PC-3 (cell line): Measurements from ENCODE around the gene PKP2. TPM values are rescaled to one million over a fixed set of nuclear protein-coding genes. Genes with fewer than 3 reads are reported as not detected.

Experiments used
- ATAC-seq: fragments of 200-7000 bp; cut with Tn5 transposase; 2 replicates; pipeline ENCODE4 v1.9.1; 2020; ENCODE audit warnings: mild to moderate bottlenecking, moderate library complexity
- BruUV-seq: library from RNA; stranded (reverse); fragments of 400-500 nt; replicated peaks from 2 replicates; lab custom pipeline; 2021; lab: Mats Ljungman, UMichigan
- CTCF ChIA-PET: fragments of 300-600 bp; sonication (Branson Sonifier 250); formaldehyde crosslinking; loops from one replicate; lab custom pipeline; 2022; ENCODE audit warnings: antibody characterized with exemption; lab: Charles Lee
- POLR2A ChIA-PET: fragments of 300-600 bp; sonication (Branson Sonifier 250); formaldehyde crosslinking; loops from one replicate; lab custom pipeline; 2022; ENCODE audit warnings: antibody characterized with exemption; ENCODE audit not compliant: unreplicated experiment; lab: Charles Lee
- DNase-seq: peaks from one replicate; pipeline ENCODE4 v3.0.0-alpha.2; 2015
- H2AFZ ChIP-seq: fragments of 300-600 bp; sonication (generic); 2 replicates; pipeline ENCODE4 v1.6.0; 2016; ENCODE audit warnings: antibody characterized with exemption, low read length
- H3F3A ChIP-seq: fragments of 300-600 bp; sonication (generic); one replicate; pipeline ENCODE4 v1.6.0; 2017; ENCODE audit warnings: antibody characterized with exemption, low read length, control low read depth, mild to moderate bottlenecking; ENCODE audit not compliant: unreplicated experiment
- H3K27ac ChIP-seq: fragments of 300-600 bp; sonication (generic); 2 replicates; pipeline ENCODE4 v1.5.1; 2016; ENCODE audit warnings: mild to moderate bottlenecking, low read length
- H3K27me3 ChIP-seq: fragments of 300-600 bp; sonication (generic); 2 replicates; pipeline ENCODE4 v1.6.1; 2016; ENCODE audit warnings: low read length, mixed read lengths
- H3K36me3 ChIP-seq: fragments of 300-600 bp; sonication (generic); 2 replicates; pipeline ENCODE4 v1.6.1; 2016; ENCODE audit warnings: low read depth, mixed run types, low read length, mixed read lengths
- H3K4me1 ChIP-seq: fragments of 300-600 bp; sonication (generic); 2 replicates; pipeline ENCODE4 v1.5.1; 2016; ENCODE audit warnings: low read length; ENCODE audit not compliant: insufficient read depth
- H3K4me2 ChIP-seq: fragments of 300-600 bp; sonication (generic); 2 replicates; pipeline ENCODE4 v1.6.0; 2016; ENCODE audit warnings: low read length
- H3K4me3 ChIP-seq: fragments of 300-600 bp; sonication (generic); 2 replicates; pipeline ENCODE4 v1.5.1; 2016; ENCODE audit warnings: mild to moderate bottlenecking, low read length, mixed read lengths
- H3K79me2 ChIP-seq: fragments of 300-600 bp; sonication (generic); 2 replicates; pipeline ENCODE4 v1.6.1; 2017; ENCODE audit warnings: low read length, mixed read lengths
- H3K9ac ChIP-seq: fragments of 300-600 bp; sonication (generic); 2 replicates; pipeline ENCODE4 v1.6.0; 2016; ENCODE audit warnings: mild to moderate bottlenecking, low read length
- H3K9me2 ChIP-seq: fragments of 300-600 bp; sonication (generic); replicated peaks from 2 replicates; pipeline ENCODE4 v1.6.1; 2016; ENCODE audit warnings: mixed run types, low read length, mixed read lengths
- H3K9me3 ChIP-seq: fragments of 300-600 bp; sonication (generic); 2 replicates; pipeline ENCODE4 v1.6.1; 2016; ENCODE audit warnings: low read length, mixed read lengths
- H4K20me1 ChIP-seq: fragments of 300-600 bp; sonication (generic); 2 replicates; pipeline ENCODE4 v1.6.1; 2016; ENCODE audit warnings: low read length, mixed read lengths
- EZH2 ChIP-seq: fragments of 300-600 bp; sonication (generic); IDR thresholded peaks from one replicate; pipeline ENCODE4 v1.6.1; 2017; ENCODE audit warnings: antibody characterized with exemption, mild to moderate bottlenecking, low read length; ENCODE audit not compliant: unreplicated experiment
- EZH2phosphoT487 ChIP-seq: fragments of 300-600 bp; sonication (generic); IDR thresholded peaks from 2 replicates; pipeline ENCODE4 v1.6.1; 2018; ENCODE audit warnings: mild to moderate bottlenecking, antibody characterized with exemption, low read length, borderline replicate concordance
- intact Hi-C: fragments of 100-400 bp; cut with micrococcal nuclease; formaldehyde crosslinking; loops from 2 replicates; pipeline ENCODE4 v1.9.0; 2023
- total RNA-seq: library from RNA; depleted of rRNA; stranded (reverse); fragments of >200 nt; gene quantifications from 2 replicates; pipeline ENCODE4 v1.2.3, GENCODE V29; 2014
- TF ChIP-seq, protein P1 (sequence below): fragments of 300-600 bp; sonication (generic); conservative IDR thresholded peaks from 2 replicates; pipeline ENCODE4 v1.5.1; 2017; ENCODE audit warnings: antibody characterized with exemption, low read depth, mild to moderate bottlenecking, low read length

PKP2 gene
- total RNA-seq, 1 experiment from 2014 or later: 12.7 TPM

- no peaks in the 10 kb centered on the region for H3K9me3 ChIP-seq
- no peak overlapping the region for H3K9ac ChIP-seq
- ATAC-seq: no peak
- TF ChIP-seq, protein P1, sequence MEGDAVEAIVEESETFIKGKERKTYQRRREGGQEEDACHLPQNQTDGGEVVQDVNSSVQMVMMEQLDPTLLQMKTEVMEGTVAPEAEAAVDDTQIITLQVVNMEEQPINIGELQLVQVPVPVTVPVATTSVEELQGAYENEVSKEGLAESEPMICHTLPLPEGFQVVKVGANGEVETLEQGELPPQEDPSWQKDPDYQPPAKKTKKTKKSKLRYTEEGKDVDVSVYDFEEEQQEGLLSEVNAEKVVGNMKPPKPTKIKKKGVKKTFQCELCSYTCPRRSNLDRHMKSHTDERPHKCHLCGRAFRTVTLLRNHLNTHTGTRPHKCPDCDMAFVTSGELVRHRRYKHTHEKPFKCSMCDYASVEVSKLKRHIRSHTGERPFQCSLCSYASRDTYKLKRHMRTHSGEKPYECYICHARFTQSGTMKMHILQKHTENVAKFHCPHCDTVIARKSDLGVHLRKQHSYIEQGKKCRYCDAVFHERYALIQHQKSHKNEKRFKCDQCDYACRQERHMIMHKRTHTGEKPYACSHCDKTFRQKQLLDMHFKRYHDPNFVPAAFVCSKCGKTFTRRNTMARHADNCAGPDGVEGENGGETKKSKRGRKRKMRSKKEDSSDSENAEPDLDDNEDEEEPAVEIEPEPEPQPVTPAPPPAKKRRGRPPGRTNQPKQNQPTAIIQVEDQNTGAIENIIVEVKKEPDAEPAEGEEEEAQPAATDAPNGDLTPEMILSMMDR: no peak
- TF ChIP-seq EZH2phosphoT487: no peak
- no peak for TF ChIP-seq EZH2
- H3K79me2 ChIP-seq: no peaks in the 10 kb centered on the region
- no peak overlapping the region for H3K4me2 ChIP-seq
- CTCF ChIA-PET: no interaction called here
- POLR2A ChIA-PET: no interaction called here
- BruUV-seq: no TSS peak
- H2AFZ ChIP-seq: no peak overlapping the region
- no peaks in the 10 kb centered on the region for H3K4me1 ChIP-seq
- H3K36me3 ChIP-seq: no peaks in the 10 kb centered on the region
- H3K4me3 ChIP-seq: no peak overlapping the region
- H3K27me3 ChIP-seq: no peaks in the 10 kb centered on the region
- no peaks in the 10 kb centered on the region for H4K20me1 ChIP-seq
- intact Hi-C loops: no loop called here
- no peak for DNase-seq
- H3K9me2 ChIP-seq: no peaks in the 10 kb centered on the region
- no peaks in the 10 kb centered on the region for H3F3A ChIP-seq
- no peak overlapping the region for H3K27ac ChIP-seq
These were observed 10.7 kb downstream of the PKP2 start for GRCh38 chr12:32885831-32886230.

DNA sequence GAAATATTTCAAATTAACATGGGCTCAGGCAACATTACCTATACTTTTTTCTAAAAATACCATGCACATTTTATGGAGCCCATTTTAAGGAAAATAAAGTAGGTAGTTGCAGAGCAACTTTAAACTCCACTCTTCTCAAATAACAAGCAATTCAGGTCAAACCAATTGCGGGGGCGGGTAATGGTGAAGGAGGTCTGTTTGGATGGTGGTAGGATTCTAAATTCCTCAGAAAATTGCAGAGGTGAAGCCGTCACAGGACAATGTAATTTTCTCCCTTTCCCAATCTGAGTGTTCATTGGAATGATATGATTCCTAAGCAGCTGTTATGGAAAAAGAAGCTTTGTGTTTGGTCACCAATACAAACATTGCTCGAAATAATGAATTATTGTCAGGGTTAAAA, 11.6 kb downstream of the PKP2 start:
- Histone ChIP-seq H3K27me3 (no peaks in the 10 kb centered on the region), H3K4me1 (no peaks in the 10 kb centered on the region), H3K9ac (no peak overlapping the region), H4K20me1 (no peaks in the 10 kb centered on the region), H3K27ac (no peak overlapping the region), H3K9me2 (no peaks in the 10 kb centered on the region), H3K9me3 (no peaks in the 10 kb centered on the region), H3K36me3 (no peaks in the 10 kb centered on the region), H3F3A (no peaks in the 10 kb centered on the region), H3K4me3 (no peak overlapping the region), H3K79me2 (no peaks in the 10 kb centered on the region), H3K4me2 (no peak overlapping the region), H2AFZ (no peak overlapping the region)
- CTCF ChIA-PET: no interaction called here
- TF ChIP-seq EZH2phosphoT487: no peak
- TF ChIP-seq, protein P1: no peak
- no peak for TF ChIP-seq EZH2
- no TSS peak for BruUV-seq
- ATAC-seq: no peak
- intact Hi-C loops: no loop called here
- no peak for DNase-seq
- POLR2A ChIA-PET: interaction anchor here (0.7 kb wide), 1 partner anchor 59 kb away, joined by 4 read pairs; no protein-coding TSS in a partner anchor

DNA sequence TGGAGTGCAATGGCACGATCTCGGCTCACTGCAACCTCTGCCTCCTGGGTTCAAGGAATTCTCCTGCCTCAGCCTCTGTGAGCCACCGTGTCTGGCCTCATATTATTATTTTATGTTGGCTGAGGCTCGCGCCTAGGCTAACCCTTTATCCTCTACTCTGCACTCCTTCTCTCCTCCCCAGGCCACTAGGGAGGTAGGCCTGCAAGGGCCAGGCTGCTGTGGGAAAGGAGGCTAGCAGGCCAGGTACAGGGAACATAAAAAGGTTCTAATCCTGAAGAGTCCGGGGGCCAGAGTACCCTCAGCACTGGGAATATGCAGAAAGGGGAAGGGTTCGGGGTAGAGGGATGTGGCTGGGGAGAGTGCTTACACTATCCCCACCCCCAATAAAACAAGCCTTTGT, 14.9 kb downstream of the PKP2 start:
- Histone ChIP-seq H3K4me2 (no peak overlapping the region), H3K79me2 (no peaks in the 10 kb centered on the region), H3K27ac (no peak overlapping the region), H4K20me1 (no peaks in the 10 kb centered on the region), H3F3A (no peaks in the 10 kb centered on the region), H3K4me3 (no peak overlapping the region), H3K9me3 (no peaks in the 10 kb centered on the region), H3K9me2 (no peaks in the 10 kb centered on the region), H3K27me3 (no peaks in the 10 kb centered on the region), H3K4me1 (no peaks in the 10 kb centered on the region), H2AFZ (no peak overlapping the region), H3K9ac (no peak overlapping the region), H3K36me3 (no peaks in the 10 kb centered on the region)
- POLR2A ChIA-PET: no interaction called here
- DNase-seq (no peak), ATAC-seq (no peak)
- CTCF ChIA-PET: no interaction called here
- TF ChIP-seq, protein P1: no peak
- TF ChIP-seq EZH2phosphoT487 (no peak), EZH2 (no peak)
- intact Hi-C loops: no loop called here
- no TSS peak for BruUV-seq
